AG04450 (cell line): ENCODE results near the gene ARL3. TPM values are rescaled to one million over a fixed set of nuclear protein-coding genes. Genes with fewer than 3 reads are reported as not detected.

Experiments
- CTCF ChIA-PET: fragments of 300-600, 350-600 bp; formaldehyde crosslinking; extraction: SDS; loops from one replicate; lab custom pipeline; 2022; ENCODE audit warnings: antibody characterized with exemption, inconsistent platforms; lab: Charles Lee
- POLR2A ChIA-PET: fragments of 350-600 bp; formaldehyde crosslinking; extraction: SDS; loops from one replicate; lab custom pipeline; 2021; ENCODE audit warnings: antibody characterized with exemption, inconsistent platforms; lab: Yijun Ruan, JAX
- DNase-seq: peaks from one replicate; pipeline ENCODE4 v3.0.0-alpha.2; 2011; ENCODE audit warnings: low read depth, low spot score
- H3K27ac ChIP-seq: one replicate; pipeline ENCODE4 v1.5.1; 2012; ENCODE audit warnings: low read depth, low read length, control low read depth
- H3K27me3 ChIP-seq: one replicate; pipeline ENCODE4 v1.6.0; 2012; ENCODE audit warnings: low read length; ENCODE audit not compliant: control insufficient read depth, insufficient read depth
- H3K4me3 ChIP-seq: 2 replicates; pipeline ENCODE4 v1.5.1; 2011; ENCODE audit warnings: mild to moderate bottlenecking, low read depth, low read length, control low read depth
- H3K9me3 ChIP-seq: 2 replicates; pipeline ENCODE4 v1.5.1; 2012; ENCODE audit warnings: low read length; ENCODE audit not compliant: control insufficient read depth, insufficient read depth
- polyA plus RNA-seq: library from polyadenylated mRNA; depleted of rRNA; stranded (reverse); fragments of >200 nt; gene quantifications from 2 replicates; pipeline ENCODE4 v1.2.3, GENCODE V29; 2011
- TF ChIP-seq, protein P1 (sequence below): IDR thresholded peaks from 2 replicates; pipeline ENCODE4 v1.5.1; 2011; ENCODE audit warnings: low read depth, low read length, control low read depth, inconsistent platforms

The ARL3 gene
- polyA plus RNA-seq, 1 experiment = 19.2 TPM

DNA sequence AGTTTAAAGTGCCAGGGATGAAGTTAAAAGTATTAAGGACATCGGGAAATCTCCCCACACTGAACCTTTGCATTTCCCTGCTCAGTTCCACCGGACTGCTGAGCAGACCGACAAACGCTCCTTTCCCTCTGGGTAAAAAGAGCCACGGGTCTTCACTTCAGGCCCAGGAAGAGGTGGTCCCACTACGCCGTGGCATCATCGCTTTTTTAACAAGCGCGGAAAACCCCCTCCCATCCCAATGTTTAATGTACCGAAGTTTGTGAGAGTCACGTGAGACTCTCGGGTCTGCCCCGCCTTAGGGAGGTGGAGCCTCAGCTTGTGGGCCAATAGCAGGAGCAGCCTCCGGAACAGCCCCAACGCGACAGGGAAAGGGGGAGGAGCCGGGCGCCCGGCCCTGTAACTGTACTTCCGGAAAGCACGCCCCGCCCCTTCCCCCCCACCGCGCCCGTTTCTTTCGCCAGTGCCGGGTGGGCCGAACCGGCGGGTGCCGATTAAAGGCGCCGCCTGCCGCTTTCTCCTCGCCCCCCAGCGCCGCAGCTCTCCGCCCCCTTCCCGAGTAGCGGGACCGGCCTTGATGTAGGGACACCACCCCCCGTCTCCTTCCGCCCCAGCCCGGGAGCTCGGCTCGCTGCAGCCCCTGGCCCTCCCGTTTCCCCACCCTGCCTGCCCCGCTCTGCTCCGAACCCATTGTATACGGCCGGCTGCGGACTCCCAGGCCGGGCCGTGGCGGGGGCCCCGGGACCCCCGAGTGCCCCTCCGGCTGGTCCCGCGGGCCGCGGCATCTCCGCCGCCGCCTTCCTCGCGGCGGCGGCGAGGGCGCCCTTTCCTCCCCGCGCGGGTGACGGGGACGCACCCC lies 72.1 kb downstream of the ARL3 start:
- Histone ChIP-seq H3K27ac (peak overlapping the region; percentile 77), H3K4me3 (peak overlapping the region; percentile 74), H3K27me3 (no peaks in the 10 kb centered on the region), H3K9me3 (no peaks in the 10 kb centered on the region; the same call in 1 of the 2 replicates)
- TF ChIP-seq, protein P1, sequence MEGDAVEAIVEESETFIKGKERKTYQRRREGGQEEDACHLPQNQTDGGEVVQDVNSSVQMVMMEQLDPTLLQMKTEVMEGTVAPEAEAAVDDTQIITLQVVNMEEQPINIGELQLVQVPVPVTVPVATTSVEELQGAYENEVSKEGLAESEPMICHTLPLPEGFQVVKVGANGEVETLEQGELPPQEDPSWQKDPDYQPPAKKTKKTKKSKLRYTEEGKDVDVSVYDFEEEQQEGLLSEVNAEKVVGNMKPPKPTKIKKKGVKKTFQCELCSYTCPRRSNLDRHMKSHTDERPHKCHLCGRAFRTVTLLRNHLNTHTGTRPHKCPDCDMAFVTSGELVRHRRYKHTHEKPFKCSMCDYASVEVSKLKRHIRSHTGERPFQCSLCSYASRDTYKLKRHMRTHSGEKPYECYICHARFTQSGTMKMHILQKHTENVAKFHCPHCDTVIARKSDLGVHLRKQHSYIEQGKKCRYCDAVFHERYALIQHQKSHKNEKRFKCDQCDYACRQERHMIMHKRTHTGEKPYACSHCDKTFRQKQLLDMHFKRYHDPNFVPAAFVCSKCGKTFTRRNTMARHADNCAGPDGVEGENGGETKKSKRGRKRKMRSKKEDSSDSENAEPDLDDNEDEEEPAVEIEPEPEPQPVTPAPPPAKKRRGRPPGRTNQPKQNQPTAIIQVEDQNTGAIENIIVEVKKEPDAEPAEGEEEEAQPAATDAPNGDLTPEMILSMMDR = no peak
- ChIA-PET POLR2A (interaction anchor here (0.6 to 1.9 kb wide), 11 partner anchors 10 to 95 kb away, joined by 3 to 14 read pairs (median 7); partner anchors contain the start of genes ARL3 and SFXN2), CTCF (interaction anchor here (0.6 kb wide), 1 partner anchor 138 kb away, joined by 3 read pairs; the partner anchor contains the start of gene SUFU)
- DNase-seq = peak; percentile 94

DNA sequence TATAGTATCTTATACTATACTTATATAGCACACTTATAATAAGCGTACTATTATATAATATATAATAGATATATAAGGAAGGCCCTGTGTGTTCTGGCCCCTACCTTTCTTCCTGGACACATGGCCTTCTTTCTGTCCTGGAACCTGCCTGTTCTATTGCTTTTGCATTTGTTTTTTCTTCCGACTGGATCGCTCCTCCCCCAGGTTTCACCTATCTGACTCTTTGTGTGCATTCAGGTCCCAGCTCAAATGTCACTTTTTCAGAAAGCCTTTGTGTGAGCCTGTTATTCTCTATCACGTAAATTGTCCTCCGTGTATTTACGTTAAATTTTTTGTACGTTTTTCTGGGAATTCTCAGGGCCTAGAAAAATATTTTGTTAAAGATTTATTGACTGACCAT lies 72.8 kb downstream of the ARL3 start:
- CTCF ChIA-PET = interaction anchor here (0.6 kb wide), 1 partner anchor 137 kb away, joined by 3 read pairs; the partner anchor contains the start of gene SUFU
- peak overlapping the region; percentile 69 for H3K4me3 ChIP-seq

DNA sequence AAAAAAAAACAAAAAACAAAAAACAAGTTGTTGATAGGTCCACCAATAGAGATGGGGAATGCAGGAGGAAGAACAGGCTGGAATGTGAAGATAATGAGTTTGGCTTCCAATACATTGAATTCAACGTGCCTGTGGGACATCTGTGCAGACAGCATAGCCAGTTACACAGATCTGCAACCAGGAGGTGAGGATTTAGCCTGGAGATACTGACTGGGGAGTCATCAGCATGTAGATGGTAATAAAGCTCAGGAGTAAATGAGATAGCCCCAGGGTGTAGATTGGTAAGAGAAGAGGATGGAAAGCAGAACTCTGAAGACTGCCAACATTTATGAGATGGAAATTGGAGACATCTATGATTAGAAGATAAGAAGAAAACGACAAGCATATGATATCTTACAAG lies 74.7 kb downstream of the ARL3 start:
- POLR2A ChIA-PET = interaction anchor here (0.6 kb wide), 1 partner anchor 71 kb away, joined by 3 read pairs; no protein-coding TSS in a partner anchor
- DNase-seq = no peak
- CTCF ChIA-PET = no interaction called here
- Histone ChIP-seq H3K9me3 (no peaks in the 10 kb centered on the region), H3K27me3 (no peaks in the 10 kb centered on the region), H3K27ac (no peak overlapping the region), H3K4me3 (no peak overlapping the region)
- TF ChIP-seq, protein P1 = no peak

More for the DNA sequence above, 72.8 kb downstream of the ARL3 start:
- Histone ChIP-seq H3K9me3 (no peaks in the 10 kb centered on the region; the same call in 1 of the 2 replicates), H3K27me3 (no peaks in the 10 kb centered on the region), H3K27ac (no peak overlapping the region)
- POLR2A ChIA-PET = interaction anchor here (0.6 to 1.9 kb wide), 9 partner anchors 9 to 96 kb away, joined by 3 to 14 read pairs (median 7); partner anchors contain the start of genes ARL3 and SFXN2
- no peak for DNase-seq
- TF ChIP-seq, protein P1 = no peak

DNA sequence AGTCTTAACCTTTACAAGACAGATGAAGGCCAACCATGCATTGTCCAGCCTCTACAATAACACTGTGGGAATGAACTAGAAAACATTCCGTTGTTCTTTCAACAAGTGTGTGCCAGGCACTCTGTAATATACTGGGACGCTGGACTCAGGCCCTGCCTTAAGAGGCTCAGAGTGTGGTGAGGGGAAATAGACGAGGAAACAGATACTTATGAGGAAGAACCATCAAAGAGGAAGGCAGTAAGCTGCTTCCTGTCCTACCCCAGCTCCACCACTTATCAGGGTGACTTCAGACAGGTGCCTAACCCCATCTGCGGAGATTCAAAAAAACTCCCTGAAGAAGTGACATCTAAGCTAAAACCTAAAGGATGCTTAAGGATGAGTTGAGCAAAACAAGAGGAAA lies 78.8 kb downstream of the ARL3 start:
- DNase-seq = no peak
- CTCF ChIA-PET = no interaction called here
- no peak overlapping the region for H3K27ac ChIP-seq
- no peaks in the 10 kb centered on the region for H3K9me3 ChIP-seq
- no peaks in the 10 kb centered on the region for H3K27me3 ChIP-seq
- TF ChIP-seq, protein P1 = no peak
- no peak overlapping the region for H3K4me3 ChIP-seq
- POLR2A ChIA-PET = no interaction called here

DNA sequence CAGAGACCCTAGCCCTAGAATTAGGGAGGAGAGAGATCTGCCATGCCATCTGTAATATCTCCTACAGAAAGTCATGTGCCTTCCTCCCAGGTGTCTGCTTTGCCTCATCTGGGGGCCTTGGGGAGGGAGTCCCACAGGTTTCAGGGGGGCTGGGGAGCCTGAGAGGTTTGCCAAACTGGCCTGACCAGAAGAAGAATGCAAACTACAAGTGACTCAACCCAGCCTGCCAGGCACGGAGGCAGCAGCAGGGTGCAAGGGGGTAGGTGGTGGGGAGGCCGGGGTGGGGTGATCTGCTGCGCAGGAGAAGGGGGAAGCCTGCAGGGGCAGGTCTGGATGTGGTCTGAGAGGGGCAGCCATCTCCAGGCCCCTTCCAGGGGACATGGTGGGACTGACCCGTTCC lies 79.5 kb downstream of the ARL3 start:
- Histone ChIP-seq H3K27me3 (no peaks in the 10 kb centered on the region), H3K4me3 (no peak overlapping the region), H3K27ac (no peak overlapping the region), H3K9me3 (no peaks in the 10 kb centered on the region; the same call in 1 of the 2 replicates)
- TF ChIP-seq, protein P1 = no peak
- ChIA-PET POLR2A (no interaction called here), CTCF (no interaction called here)
- DNase-seq = no peak
